B cell (primary cell): ENCODE data around the gene SPRYD3.

Experiments
- CTCF ChIP-seq: fragments of 200-600 bp; IDR thresholded peaks from one replicate; pipeline ENCODE4 v1.8.0; 2022; ENCODE audit warnings: antibody characterized with exemption, mild to moderate bottlenecking
- EZH2 ChIP-seq: IDR thresholded peaks from 2 replicates; pipeline ENCODE4 v1.6.1; 2012; ENCODE audit warnings: borderline replicate concordance, low read depth, mild to moderate bottlenecking, moderate library complexity, low read length; ENCODE audit not compliant: insufficient read depth, poor library complexity, severe bottlenecking

GRCh38 chr12:53058674-53059433, 20.3 kb downstream of the SPRYD3 start:
- TF ChIP-seq EZH2, result no peak
- no peak for TF ChIP-seq CTCF
